ENCODE measurements around the gene TEX38. TPM values are rescaled to one million over a fixed set of nuclear protein-coding genes. Genes with fewer than 3 reads are reported as not detected.
A peak's percentile ranks its signal among the peaks of the same experiment; 100 is the strongest.

TEX38 gene
- total and polyA plus RNA-seq, 2 of the 13 experiments (the other 11 are each of a cell fraction or from before 2014, with no cell fraction given) = 0.18 TPM; not detected in 1

GRCh38 chr1:46643368-46643775, 28.3 kb upstream of the TEX38 start:
- POLR2A ChIA-PET = interaction anchor here (1.3 kb wide), 1 partner anchor 24 kb away, joined by 4 read pairs; no protein-coding TSS in a partner anchor
- no peaks in the 10 kb centered on the region for H3K79me2 ChIP-seq (ENCODE audit: insufficient read depth, low read length)
- intact Hi-C loops (cut with micrococcal nuclease; ENCODE audit: unreplicated experiment) (no loop called here), in situ Hi-C loops (cut with HindIII; ENCODE audit: extremely low pct_ligation_motif_present, low pct_unique_long_range_greater_than_20kb) (no loop called here)
- peaks cover 24% of the 10 kb centered on the region for H3K4me1 ChIP-seq (ENCODE audit: insufficient read depth, low read length)
- H3K9me3 ChIP-seq (ENCODE audit: low read length) = no peaks in the 10 kb centered on the region
- peak; percentile 58 for DNase-seq (ENCODE audit: low spot score)
- no TSS peak for BruUV-seq (replicated peaks)
- H4K20me1 ChIP-seq (ENCODE audit: insufficient read depth, low read length) = no peaks in the 10 kb centered on the region
- ATAC-seq = peak; percentile 86
- H3K27ac ChIP-seq (ENCODE audit: extremely low read length, insufficient read depth, low read length) = peak overlapping the region; percentile 9
- 0 out of 2 replicates have a peak overlapping the region, but pooled peaks have one; percentile 6 for H3K4me2 ChIP-seq (ENCODE audit: low read depth, low read length)
- peaks cover 0 to 12% of the 10 kb centered on the region in 2 experiments; a peak in 4 of 5 replicates for H3K36me3 ChIP-seq (replicated peaks in 1 of 2; ENCODE audit: control insufficient read depth in 1 of 2, insufficient read depth in 2 of 2, low read length in 2 of 2)
- no peak overlapping the region for H3K4me3 ChIP-seq (replicated peaks in 1 of 3; ENCODE audit: insufficient read depth in 1 of 3, low read depth in 2 of 3, low read length in 3 of 3)
- CTCF ChIA-PET (ENCODE audit: low intra/inter-chr PET ratio, low total read pairs) = no interaction called here
- no peaks in the 10 kb centered on the region; a peak in 1 of 5 replicates for H3K27me3 ChIP-seq (ENCODE audit: control insufficient read depth in 1 of 2, insufficient read depth in 2 of 2, low read length in 2 of 2)
- no peak overlapping the region for H3K9ac ChIP-seq (ENCODE audit: insufficient read depth, low read depth, low read length)
- no peak overlapping the region for H2AFZ ChIP-seq (ENCODE audit: low read length)
- peak; percentile 57 for FAIRE-seq
- TF ChIP-seq ZNF746 (CRISPR knock-in tag; IDR thresholded peaks at IDR 0.05) (no peak), HNRNPLL (IDR thresholded peaks at IDR 0.05; ENCODE audit: low read depth, low read length, poor library complexity, severe bottlenecking) (no peak), FOXP4 (CRISPR knock-in tag; IDR thresholded peaks at IDR 0.05) (0 out of 2 replicates have a peak, but pooled peaks have one; percentile 14), ZNF460 (CRISPR knock-in tag; IDR thresholded peaks at IDR 0.05; ENCODE audit: borderline replicate concordance) (no peak), SIN3B (IDR thresholded peaks at IDR 0.05; ENCODE audit: low read length) (no peak), SMARCE1 (IDR thresholded peaks at IDR 0.05; ENCODE audit: borderline replicate concordance) (no peak), ARHGAP35 (CRISPR knock-in tag; IDR thresholded peaks at IDR 0.05; ENCODE audit: borderline replicate concordance) (no peak), ZNF644 (CRISPR knock-in tag; IDR thresholded peaks at IDR 0.05; ENCODE audit: low read depth) (peak; percentile 83), FOXA3 (CRISPR knock-in tag; IDR thresholded peaks at IDR 0.05) (peak; percentile 24; the same call in 1 of the 2 replicates), POGK (CRISPR knock-in tag; conservative IDR thresholded peaks at IDR 0.05) (no peak), ZNF883 (CRISPR knock-in tag; IDR thresholded peaks at IDR 0.05; ENCODE audit: not compliant biosample characterization) (no peak), ZNF33A (CRISPR knock-in tag; IDR thresholded peaks at IDR 0.05; ENCODE audit: borderline replicate concordance) (peak; percentile 100), ZBTB7B (CRISPR knock-in tag; IDR thresholded peaks at IDR 0.05) (no peak), NCOA2 (CRISPR knock-in tag; IDR thresholded peaks at IDR 0.05) (no peak), ZSCAN30 (CRISPR knock-in tag; IDR thresholded peaks at IDR 0.05) (no peak)
- TF ChIP-seq, protein P1, sequence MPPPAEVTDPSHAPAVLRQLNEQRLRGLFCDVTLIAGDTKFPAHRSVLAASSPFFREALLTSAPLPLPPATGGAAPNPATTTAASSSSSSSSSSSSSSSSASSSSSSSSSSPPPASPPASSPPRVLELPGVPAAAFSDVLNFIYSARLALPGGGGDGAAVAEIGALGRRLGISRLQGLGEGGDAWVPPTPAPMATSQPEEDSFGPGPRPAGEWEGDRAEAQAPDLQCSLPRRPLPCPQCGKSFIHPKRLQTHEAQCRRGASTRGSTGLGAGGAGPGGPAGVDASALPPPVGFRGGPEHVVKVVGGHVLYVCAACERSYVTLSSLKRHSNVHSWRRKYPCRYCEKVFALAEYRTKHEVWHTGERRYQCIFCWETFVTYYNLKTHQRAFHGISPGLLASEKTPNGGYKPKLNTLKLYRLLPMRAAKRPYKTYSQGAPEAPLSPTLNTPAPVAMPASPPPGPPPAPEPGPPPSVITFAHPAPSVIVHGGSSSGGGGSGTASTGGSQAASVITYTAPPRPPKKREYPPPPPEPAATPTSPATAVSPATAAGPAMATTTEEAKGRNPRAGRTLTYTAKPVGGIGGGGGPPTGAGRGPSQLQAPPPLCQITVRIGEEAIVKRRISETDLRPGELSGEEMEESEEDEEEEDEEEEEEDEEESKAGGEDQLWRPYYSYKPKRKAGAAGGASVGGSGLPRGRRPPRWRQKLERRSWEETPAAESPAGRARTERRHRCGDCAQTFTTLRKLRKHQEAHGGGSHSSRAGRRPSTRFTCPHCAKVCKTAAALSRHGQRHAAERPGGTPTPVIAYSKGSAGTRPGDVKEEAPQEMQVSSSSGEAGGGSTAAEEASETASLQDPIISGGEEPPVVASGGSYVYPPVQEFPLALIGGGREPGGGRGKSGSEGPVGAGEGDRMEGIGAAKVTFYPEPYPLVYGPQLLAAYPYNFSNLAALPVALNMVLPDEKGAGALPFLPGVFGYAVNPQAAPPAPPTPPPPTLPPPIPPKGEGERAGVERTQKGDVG (CRISPR knock-in tag; IDR thresholded peaks at IDR 0.05; ENCODE audit: borderline replicate concordance) = no peak
- TF ChIP-seq, protein P2, sequence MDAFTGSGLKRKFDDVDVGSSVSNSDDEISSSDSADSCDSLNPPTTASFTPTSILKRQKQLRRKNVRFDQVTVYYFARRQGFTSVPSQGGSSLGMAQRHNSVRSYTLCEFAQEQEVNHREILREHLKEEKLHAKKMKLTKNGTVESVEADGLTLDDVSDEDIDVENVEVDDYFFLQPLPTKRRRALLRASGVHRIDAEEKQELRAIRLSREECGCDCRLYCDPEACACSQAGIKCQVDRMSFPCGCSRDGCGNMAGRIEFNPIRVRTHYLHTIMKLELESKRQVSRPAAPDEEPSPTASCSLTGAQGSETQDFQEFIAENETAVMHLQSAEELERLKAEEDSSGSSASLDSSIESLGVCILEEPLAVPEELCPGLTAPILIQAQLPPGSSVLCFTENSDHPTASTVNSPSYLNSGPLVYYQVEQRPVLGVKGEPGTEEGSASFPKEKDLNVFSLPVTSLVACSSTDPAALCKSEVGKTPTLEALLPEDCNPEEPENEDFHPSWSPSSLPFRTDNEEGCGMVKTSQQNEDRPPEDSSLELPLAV (CRISPR knock-in tag; conservative IDR thresholded peaks at IDR 0.05; ENCODE audit: low read depth) = no peak
